Measurements from ENCODE around the gene CMTM8.

Gene CMTM8

GRCh38 chr3:32258869-32259268, 20.4 kb downstream of the CMTM8 start:
- no peak for TF ChIP-seq CTCF (IDR thresholded peaks at IDR 0.05; ENCODE audit: control insufficient read depth, insufficient read depth, low read depth, low read length, missing control alignments)
- DNase-seq (ENCODE audit: low read depth): no peak

GRCh38 chr3:32261545-32261944, 23.1 kb downstream of the CMTM8 start:
- no peak for TF ChIP-seq CTCF (IDR thresholded peaks at IDR 0.05; ENCODE audit: control insufficient read depth, insufficient read depth, low read depth, low read length, missing control alignments)
- DNase-seq (ENCODE audit: low read depth): no peak
- no peak overlapping the region for H3K4me3 ChIP-seq (ENCODE audit: control insufficient read depth, low read depth, low read length)

More at GRCh38 chr3:32258869-32259268, 20.4 kb downstream of the CMTM8 start:
- no peak overlapping the region for H3K4me3 ChIP-seq (ENCODE audit: control insufficient read depth, low read depth, low read length)

- no peak for TF ChIP-seq CTCF (IDR thresholded peaks at IDR 0.05; ENCODE audit: control insufficient read depth, insufficient read depth, low read depth, low read length, missing control alignments)
- H3K4me3 ChIP-seq (ENCODE audit: control insufficient read depth, low read depth, low read length): no peak overlapping the region
- DNase-seq (ENCODE audit: low read depth): no peak
Measured at GRCh38 chr3:32262201-32262600, 23.7 kb downstream of the CMTM8 start.

GRCh38 chr3:32274306-32274705, 35.8 kb downstream of the CMTM8 start:
- no peak for DNase-seq (ENCODE audit: low read depth)
- TF ChIP-seq CTCF (IDR thresholded peaks at IDR 0.05; ENCODE audit: control insufficient read depth, insufficient read depth, low read depth, low read length, missing control alignments): no peak
- H3K4me3 ChIP-seq (ENCODE audit: control insufficient read depth, low read depth, low read length): no peak overlapping the region

GRCh38 chr3:32275506-32275905, 37.0 kb downstream of the CMTM8 start:
- no peak for DNase-seq (ENCODE audit: low read depth)
- TF ChIP-seq CTCF (IDR thresholded peaks at IDR 0.05; ENCODE audit: control insufficient read depth, insufficient read depth, low read depth, low read length, missing control alignments): no peak
- no peak overlapping the region for H3K4me3 ChIP-seq (ENCODE audit: control insufficient read depth, low read depth, low read length)

GRCh38 chr3:32276279-32276841, 37.9 kb downstream of the CMTM8 start:
- no peak overlapping the region for H3K4me3 ChIP-seq (ENCODE audit: control insufficient read depth, low read depth, low read length)
- peak; percentile 20 for DNase-seq (ENCODE audit: low read depth)
- TF ChIP-seq CTCF (IDR thresholded peaks at IDR 0.05; ENCODE audit: control insufficient read depth, insufficient read depth, low read depth, low read length, missing control alignments): no peak

GRCh38 chr3:32278714-32279113, 40.2 kb downstream of the CMTM8 start:
- DNase-seq (ENCODE audit: low read depth): no peak
- no peak overlapping the region for H3K4me3 ChIP-seq (ENCODE audit: control insufficient read depth, low read depth, low read length)
- no peak for TF ChIP-seq CTCF (IDR thresholded peaks at IDR 0.05; ENCODE audit: control insufficient read depth, insufficient read depth, low read depth, low read length, missing control alignments)

Measured in AG09309 (cell line).